ENCODE results near the gene ITGB1BP2. TPM values are rescaled to one million over a fixed set of nuclear protein-coding genes. Genes with fewer than 3 reads are reported as not detected.
"Not testable (repeated sequence)": the region's sequence is repeated elsewhere in the genome, so short reads cannot be mapped to it uniquely, and the experiment has no call there.

The ITGB1BP2 gene
- total RNA-seq, 1 donor from 2014 or later, result 7.0 TPM

- H3K4me1 Mint-ChIP-seq (ENCODE audit: low read depth), result no peaks in the 10 kb centered on the region
- no peak overlapping the region for H3K4me3 Mint-ChIP-seq
- intact Hi-C loops (cut with micrococcal nuclease), result no loop called here
- H3K36me3 Mint-ChIP-seq (ENCODE audit: low read depth), result peaks cover 17% of the 10 kb centered on the region
- no peak for DNase-seq (ENCODE audit: low spot score)
- H3K27ac Mint-ChIP-seq, result no peak overlapping the region
- no peaks in the 10 kb centered on the region for H3K9me3 Mint-ChIP-seq
- H3K27me3 Mint-ChIP-seq (ENCODE audit: insufficient read depth), result no peaks in the 10 kb centered on the region
Observed at GRCh38 chrX:71321731-71322130, 20.2 kb downstream of the ITGB1BP2 start.

- H3K27me3 Mint-ChIP-seq (ENCODE audit: insufficient read depth); H3K4me3 Mint-ChIP-seq; intact Hi-C loops (cut with micrococcal nuclease); H3K4me1 Mint-ChIP-seq (ENCODE audit: low read depth); H3K27ac Mint-ChIP-seq; DNase-seq (ENCODE audit: low spot score); H3K9me3 Mint-ChIP-seq: not testable (repeated sequence)
- peaks cover 19% of the 10 kb centered on the region for H3K36me3 Mint-ChIP-seq (ENCODE audit: low read depth)
Observed at GRCh38 chrX:71324452-71324851, 22.9 kb downstream of the ITGB1BP2 start.

- no peaks in the 10 kb centered on the region for H3K27me3 Mint-ChIP-seq (ENCODE audit: insufficient read depth)
- no peak overlapping the region for H3K4me3 Mint-ChIP-seq
- H3K27ac Mint-ChIP-seq, result no peak overlapping the region
- no peak for DNase-seq (ENCODE audit: low spot score)
- no peaks in the 10 kb centered on the region for H3K9me3 Mint-ChIP-seq
- intact Hi-C loops (cut with micrococcal nuclease), result no loop called here
- peaks cover 19% of the 10 kb centered on the region for H3K36me3 Mint-ChIP-seq (ENCODE audit: low read depth)
- no peaks in the 10 kb centered on the region for H3K4me1 Mint-ChIP-seq (ENCODE audit: low read depth)
Observed at GRCh38 chrX:71326394-71326793, 24.8 kb downstream of the ITGB1BP2 start.

DNA sequence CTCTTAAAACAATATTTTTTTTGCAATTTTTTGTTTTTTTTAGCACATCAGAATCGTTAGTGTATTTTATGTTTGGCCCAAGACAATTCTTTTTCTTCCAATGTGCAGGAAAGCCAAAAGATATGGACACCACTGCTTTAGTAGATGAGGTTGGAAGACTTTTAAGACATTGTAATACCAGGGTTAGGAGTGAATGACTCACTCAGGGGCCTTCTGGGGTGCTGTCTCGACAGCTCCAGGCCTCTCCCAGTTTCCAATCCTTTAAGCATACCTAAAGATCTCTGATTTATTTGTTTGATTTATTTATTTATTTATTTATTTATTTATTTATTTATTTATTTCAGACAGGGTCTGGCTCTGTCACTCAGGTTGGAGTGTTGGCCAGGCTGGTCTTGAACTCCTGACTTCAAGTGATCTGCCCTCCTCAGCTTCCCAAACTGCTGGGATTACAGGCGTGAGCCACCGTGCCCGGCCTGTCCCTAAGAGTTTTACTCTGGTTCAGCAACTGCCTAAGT is 47.7 kb downstream of the ITGB1BP2 start:
- H3K36me3 Mint-ChIP-seq (ENCODE audit: low read depth); H3K27me3 Mint-ChIP-seq (ENCODE audit: insufficient read depth); H3K4me3 Mint-ChIP-seq; H3K4me1 Mint-ChIP-seq (ENCODE audit: low read depth); DNase-seq (ENCODE audit: low spot score); intact Hi-C loops (cut with micrococcal nuclease); H3K27ac Mint-ChIP-seq; H3K9me3 Mint-ChIP-seq: not testable (repeated sequence)

DNA sequence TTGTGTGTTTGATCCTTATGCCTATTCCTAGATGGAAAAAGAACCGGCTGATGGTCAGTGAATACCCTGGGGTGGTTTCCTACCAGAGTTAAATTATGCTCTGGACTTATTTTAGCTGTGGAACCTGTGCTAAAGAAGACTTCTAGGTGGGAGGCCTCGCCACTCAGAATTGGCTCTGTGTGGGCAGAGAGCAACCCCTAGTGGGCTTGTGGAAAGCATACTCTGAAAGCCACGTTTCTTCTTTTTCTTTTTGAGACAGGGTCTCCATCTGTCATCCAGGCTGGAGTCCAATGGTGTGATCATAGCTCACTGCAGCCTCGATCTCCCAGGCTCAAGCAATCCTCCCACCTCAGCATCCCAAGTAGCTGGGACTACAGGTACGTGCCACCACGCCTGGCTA is 48.3 kb downstream of the ITGB1BP2 start:
- H3K9me3 Mint-ChIP-seq; intact Hi-C loops (cut with micrococcal nuclease); H3K4me3 Mint-ChIP-seq; H3K36me3 Mint-ChIP-seq (ENCODE audit: low read depth); H3K27me3 Mint-ChIP-seq (ENCODE audit: insufficient read depth); DNase-seq (ENCODE audit: low spot score); H3K27ac Mint-ChIP-seq; H3K4me1 Mint-ChIP-seq (ENCODE audit: low read depth): not testable (repeated sequence)

DNA sequence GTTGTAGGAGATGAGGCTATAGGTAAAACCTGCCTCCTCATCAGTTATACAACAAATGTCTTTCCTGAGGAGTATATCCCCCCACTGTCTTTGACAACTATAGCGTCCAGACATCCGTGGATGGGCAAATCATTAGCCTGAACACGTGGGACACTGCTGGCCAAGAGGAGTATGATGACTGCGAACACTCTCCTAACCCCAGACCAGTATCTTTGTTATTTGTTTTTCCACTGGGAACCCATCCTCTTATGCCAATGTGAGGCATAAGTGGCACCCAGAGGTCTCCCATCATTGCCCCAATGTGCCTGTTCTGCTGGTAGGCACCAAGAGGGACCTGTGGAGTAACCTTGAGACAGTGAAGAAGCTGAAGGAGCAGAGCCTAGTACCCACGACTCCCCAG is 50.9 kb downstream of the ITGB1BP2 start:
- intact Hi-C loops (cut with micrococcal nuclease); H3K4me1 Mint-ChIP-seq (ENCODE audit: low read depth); H3K9me3 Mint-ChIP-seq: not testable (repeated sequence)

More for the DNA sequence above, 50.9 kb downstream of the ITGB1BP2 start:
- not testable (repeated sequence) for H3K36me3 Mint-ChIP-seq (ENCODE audit: low read depth); H3K27ac Mint-ChIP-seq; DNase-seq (ENCODE audit: low spot score); H3K27me3 Mint-ChIP-seq (ENCODE audit: insufficient read depth); H3K4me3 Mint-ChIP-seq

Other genes with a start within 250 kb of the ITGB1BP2 start
- 47.9 and 51.9 TPM in 2 replicates for gene SNX12, start 233.4 kb upstream of the ITGB1BP2 start, total RNA-seq
- 10.7 and 11.9 TPM in 2 replicates for gene FOXO4, start 205.9 kb upstream of the ITGB1BP2 start, total RNA-seq
- gene CXorf65, start 195.0 kb upstream of the ITGB1BP2 start, total RNA-seq, result 17.1 and 21.2 TPM in 2 replicates
- gene IL2RG, start 190.2 kb upstream of the ITGB1BP2 start, total RNA-seq, result 375 and 397 TPM in 2 replicates
- gene MED12, start 183.2 kb upstream of the ITGB1BP2 start, total RNA-seq, result 59.9 and 65.4 TPM in 2 replicates
- gene NLGN3, start 156.9 kb upstream of the ITGB1BP2 start, total RNA-seq, result 1.1 and 1.6 TPM in 2 replicates
- gene GJB1, start 78.5 kb upstream of the ITGB1BP2 start, total RNA-seq, result not detected in 2 replicates
- gene ZMYM3, start 47.6 kb upstream of the ITGB1BP2 start, total RNA-seq, result 12.6 and 13.2 TPM in 2 replicates
- 512 and 546 TPM in 2 replicates for gene NONO, start 18.1 kb upstream of the ITGB1BP2 start, total RNA-seq
- 41.4 and 46.1 TPM in 2 replicates for gene TAF1, start 64.6 kb downstream of the ITGB1BP2 start, total RNA-seq
- gene OGT, start 231.4 kb downstream of the ITGB1BP2 start, total RNA-seq, result 295 and 305 TPM in 2 replicates